Dedifferentiated amniotic fluid mesenchymal stem cell (primary cell): ENCODE measurements around the gene NIPAL3.
"Not testable (repeated sequence)": the region's sequence is repeated elsewhere in the genome, so short reads cannot be mapped to it uniquely, and the experiment has no call there.

ENCODE experiments used
- DNase-seq: peaks from one replicate; pipeline ENCODE4 v3.0.0-alpha.2; 2016; ENCODE audit errors: extremely low spot score

The NIPAL3 gene

GRCh38 chr1:24457866-24458265 lies 42.3 kb downstream of the NIPAL3 start:
- no peak for DNase-seq

DNA sequence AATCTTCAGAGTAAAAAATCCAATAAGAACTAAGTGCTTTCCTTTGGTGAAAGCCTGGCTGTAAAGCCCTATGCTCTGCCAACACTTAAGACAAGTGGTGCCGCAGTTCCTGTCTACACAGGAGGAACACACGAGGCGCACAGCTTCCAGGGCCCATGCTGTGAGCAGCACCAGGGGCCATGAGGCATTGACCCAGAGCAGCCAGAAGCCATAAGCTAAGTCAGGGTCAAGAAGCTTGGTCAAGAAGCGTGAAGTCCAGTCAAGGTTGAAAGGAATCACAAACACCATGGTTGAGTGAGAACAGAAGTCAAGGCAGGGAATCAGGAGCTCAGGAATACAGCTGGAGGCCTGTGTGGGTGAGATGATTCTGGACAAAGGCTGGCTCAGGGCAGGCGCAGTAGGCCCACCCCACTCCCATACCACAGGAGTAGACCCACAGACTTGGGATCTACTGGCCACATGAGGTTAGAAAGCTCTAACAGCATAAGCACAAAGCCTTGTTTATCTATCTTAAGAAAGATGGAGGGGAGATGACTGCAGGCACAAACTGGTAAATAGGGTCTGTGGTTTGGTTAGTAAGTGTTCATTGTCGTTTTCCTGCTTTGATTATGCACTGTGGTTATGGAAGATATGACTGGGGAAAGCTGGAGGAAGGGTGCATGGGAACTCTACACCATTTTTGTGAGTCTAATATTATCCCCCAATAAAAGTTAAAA lies 44.1 kb downstream of the NIPAL3 start:
- DNase-seq = no peak

DNA sequence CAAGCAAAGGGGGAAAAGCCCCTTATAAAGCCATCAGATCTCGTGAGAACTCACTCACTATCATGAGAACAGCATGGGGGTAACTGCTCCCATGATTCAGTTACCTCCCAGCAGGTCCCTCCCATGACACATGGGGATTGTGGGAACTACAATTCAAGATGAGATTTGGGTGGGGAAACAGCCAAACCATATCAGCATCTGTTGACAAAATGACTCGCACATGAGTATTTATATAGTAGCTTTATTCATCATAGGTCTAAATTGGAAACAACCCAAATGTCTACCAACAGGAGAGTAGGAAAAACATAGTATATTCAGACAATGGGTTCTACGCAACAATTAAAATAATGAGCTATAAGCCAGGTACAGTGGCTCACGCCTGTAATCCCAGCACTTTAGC lies 46.5 kb downstream of the NIPAL3 start:
- not testable (repeated sequence) for DNase-seq

DNA sequence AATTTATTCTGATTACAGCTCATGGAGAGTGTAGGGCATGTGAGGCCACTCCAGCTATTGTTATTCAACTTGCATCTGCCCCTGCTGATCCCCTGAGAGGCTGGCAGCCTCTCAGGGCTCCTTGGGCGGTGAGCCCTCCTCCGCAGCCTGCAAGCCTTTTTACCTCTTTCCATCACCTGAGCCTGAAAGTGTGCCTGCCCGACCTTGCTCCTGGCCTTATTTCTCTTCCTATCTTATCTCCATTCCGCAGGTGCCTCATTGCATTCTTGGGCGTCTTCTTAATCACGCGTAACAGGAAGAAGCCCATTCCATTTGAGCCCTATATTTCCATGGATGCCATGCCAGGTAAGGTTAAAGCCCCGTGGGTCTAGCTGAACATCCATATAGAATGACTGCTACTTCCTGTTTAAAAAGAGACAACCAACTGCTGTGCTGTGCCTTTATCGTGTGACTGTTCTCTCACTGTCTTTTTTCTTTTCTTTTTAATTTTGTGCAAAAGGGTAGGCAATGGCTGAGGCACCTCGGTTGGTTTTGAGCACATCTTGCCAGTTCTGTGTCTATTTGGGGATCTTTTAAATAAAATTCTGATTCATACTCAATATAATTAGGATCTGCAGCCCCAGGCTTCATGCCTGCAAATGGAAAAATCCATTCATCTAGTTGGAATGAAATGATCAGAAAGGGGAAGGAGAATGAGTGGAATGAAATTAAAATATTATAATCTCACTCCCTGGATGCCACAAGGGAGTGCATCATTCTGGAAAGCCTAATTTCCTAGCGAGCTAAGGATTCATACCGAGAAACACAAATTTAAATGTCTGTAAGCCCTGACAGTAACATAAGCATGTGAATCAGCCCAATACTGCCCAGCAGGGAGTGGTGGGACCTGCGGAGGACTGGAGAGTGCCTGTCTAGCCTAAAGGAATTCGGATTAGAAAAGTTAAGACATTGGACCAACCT lies 48.5 kb downstream of the NIPAL3 start:
- peak; percentile 63 for DNase-seq

DNA sequence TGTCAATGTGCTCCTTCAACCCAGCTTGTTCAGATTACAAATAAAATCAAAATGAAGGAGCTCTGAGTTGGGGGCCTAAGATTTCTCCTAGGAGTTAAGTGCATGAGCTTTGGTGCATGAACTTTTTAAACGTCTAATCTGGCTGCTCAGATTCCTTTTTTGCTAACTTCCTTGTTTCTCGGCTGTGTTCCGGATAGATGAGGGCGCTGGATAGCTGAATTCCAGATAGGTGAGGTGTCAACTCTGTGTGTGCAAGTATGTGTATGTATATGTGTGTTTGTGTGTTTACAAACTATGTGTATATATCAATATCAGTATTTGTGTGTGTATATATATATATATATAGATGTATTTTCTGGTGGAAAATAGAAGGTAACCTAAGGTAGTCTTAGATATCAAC lies 49.5 kb downstream of the NIPAL3 start:
- no peak for DNase-seq

DNA sequence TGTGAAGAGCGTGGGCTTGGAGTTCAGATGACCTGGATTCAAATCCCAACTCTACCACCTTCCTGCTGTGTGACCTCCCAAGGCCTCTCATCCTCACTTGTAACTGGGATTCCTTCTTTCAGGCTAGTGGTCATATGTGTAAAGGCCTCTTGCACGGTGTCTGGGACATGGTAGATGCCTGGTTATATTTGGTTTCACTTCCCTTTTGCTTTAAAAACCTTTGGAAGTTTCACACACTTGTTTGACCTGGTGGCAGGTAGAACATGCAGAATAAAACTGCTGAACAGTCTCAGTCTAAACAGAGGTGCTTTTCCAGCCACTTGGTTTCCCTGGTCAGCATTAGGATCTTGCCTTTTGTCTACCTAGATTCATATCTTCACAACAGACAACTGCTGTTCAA lies 50.0 kb downstream of the NIPAL3 start:
- no peak for DNase-seq

GRCh38 chr1:24468685-24469316 lies 53.2 kb downstream of the NIPAL3 start:
- DNase-seq = no peak

GRCh38 chr1:24470592-24470991 lies 55.0 kb downstream of the NIPAL3 start:
- DNase-seq = no peak

DNA sequence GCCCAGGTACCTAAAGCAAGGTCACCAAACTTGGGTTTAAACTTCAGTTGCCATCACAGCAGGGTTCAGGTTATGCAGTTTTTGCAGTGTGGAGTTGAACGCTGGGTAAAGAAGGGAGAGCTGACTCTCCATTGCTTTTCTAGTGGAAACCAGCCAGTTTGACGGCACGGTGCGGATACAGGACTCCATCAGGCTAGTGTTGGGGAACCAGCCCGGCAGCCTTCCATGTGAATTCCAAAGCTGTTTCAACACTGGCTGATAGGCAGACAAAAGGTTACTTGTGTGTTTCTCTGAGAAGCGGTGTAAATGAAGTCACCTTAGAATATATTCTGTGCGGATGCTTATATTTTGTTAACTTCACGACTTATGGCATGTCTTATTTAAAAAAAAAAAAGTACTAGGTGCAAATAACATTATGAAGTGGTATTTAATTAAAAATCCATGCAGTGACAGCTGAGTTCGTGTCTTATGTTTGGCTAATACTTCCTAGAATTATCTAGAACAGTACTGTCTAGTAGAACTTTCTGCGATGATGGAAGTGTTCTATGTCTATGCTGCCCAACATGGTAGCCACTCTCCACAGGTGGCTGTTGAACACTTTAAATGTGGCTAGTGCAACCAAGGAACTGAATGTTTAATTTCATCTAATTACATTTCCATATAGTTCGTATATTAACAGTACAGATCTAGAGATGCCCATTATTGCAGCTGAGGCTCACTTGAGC lies 57.1 kb downstream of the NIPAL3 start:
- DNase-seq = no peak

- DNase-seq = no peak
Observed at GRCh38 chr1:24474193-24474592, 58.6 kb downstream of the NIPAL3 start.

GRCh38 chr1:24475700-24476099 lies 60.1 kb downstream of the NIPAL3 start:
- DNase-seq = no peak

GRCh38 chr1:24476571-24476970 lies 61.0 kb downstream of the NIPAL3 start:
- no peak for DNase-seq

DNA sequence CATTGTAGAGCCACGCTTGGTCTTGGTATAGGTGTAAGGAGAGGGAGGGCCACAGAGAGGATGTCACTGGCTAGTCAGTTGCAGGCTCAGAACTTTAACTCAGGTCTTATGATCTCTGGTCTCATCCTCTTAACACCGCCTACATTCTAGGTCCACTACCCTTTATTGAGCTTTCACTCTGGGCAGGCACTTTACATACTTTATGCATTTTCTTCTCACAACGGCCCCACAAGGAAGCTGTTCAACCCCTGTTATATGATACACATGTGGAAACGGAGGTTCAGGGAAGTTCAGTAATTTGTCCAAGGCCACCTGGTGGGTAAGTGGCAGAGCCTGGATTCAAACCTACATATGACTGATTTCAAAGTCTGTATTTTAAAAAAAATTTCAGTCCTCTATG lies 61.7 kb downstream of the NIPAL3 start:
- DNase-seq = no peak

DNA sequence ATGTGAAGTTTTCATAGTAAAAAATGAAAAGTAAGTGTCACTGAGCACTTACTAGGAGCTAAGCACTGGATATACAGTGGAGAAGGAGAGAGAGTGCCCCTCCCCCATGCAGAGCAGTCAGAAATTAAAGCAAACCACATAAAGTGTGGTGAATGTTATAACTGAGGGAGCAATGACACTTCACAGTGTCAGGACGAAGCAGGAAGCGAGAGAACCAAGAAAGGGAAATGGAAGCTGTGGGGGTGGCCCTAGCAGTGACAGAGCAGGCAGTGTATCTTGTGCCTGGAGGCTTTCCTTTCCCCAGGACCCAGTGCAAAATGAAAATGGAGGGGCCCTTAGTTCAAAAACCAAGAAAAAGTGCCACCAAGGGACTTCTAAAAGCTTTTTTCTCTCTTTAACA lies 65.5 kb downstream of the NIPAL3 start:
- DNase-seq = no peak

DNA sequence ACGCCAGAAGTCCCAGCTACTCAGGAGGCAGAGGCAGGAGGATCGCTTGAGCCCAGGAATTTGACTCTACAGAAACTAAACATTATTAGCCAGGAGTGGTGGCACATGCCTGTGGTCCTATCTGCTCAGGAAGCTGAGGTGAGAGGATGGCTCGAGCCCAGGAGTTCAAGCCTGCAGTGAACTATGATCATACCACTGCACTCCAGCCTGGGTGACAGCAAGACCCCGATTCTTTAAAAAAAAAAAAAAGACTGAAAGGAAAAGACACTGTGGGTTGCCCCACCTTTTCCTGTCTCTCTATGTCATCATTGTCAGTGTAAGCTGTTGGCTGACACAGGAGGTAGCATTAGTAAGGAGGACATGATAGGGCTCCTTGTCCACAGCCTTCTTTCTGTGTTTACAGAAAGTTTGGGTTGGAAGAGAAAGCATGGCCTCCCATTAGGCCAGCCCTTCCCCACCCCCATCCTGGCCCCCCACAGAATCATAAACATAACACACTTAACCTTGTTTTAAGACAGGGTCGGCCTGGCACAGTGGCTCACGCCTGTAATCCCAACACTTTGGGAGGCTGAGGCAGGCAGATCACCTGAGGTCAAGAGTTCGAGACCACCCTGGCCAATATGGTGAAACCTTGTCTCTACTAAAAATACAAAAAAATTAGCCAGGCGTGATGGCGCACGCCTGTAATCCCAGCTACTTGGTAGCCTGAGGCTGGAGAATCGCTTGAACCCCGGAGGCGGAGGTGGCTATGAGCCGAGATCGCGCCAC lies 66.4 kb downstream of the NIPAL3 start:
- no peak for DNase-seq

DNA sequence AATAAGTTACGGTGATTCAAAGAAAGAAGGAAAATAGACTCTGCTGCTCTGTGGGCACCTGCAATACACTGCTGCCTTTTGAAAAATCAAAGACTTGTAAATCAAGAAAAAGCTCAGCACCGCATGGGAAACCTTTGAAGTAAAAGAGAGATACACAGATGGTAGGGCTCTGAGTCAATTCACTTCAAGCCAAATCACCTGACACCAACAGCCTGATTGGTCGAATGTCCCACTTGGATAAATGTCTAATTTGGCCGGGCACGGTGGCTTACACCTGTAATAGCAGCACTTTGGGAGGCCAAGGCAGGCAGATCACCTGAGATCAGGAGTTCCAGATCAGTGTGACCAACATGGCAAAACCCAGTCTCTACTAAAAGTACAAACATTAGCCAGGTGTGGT lies 67.8 kb downstream of the NIPAL3 start:
- DNase-seq = no peak

GRCh38 chr1:24484199-24484598 lies 68.6 kb downstream of the NIPAL3 start:
- no peak for DNase-seq

DNA sequence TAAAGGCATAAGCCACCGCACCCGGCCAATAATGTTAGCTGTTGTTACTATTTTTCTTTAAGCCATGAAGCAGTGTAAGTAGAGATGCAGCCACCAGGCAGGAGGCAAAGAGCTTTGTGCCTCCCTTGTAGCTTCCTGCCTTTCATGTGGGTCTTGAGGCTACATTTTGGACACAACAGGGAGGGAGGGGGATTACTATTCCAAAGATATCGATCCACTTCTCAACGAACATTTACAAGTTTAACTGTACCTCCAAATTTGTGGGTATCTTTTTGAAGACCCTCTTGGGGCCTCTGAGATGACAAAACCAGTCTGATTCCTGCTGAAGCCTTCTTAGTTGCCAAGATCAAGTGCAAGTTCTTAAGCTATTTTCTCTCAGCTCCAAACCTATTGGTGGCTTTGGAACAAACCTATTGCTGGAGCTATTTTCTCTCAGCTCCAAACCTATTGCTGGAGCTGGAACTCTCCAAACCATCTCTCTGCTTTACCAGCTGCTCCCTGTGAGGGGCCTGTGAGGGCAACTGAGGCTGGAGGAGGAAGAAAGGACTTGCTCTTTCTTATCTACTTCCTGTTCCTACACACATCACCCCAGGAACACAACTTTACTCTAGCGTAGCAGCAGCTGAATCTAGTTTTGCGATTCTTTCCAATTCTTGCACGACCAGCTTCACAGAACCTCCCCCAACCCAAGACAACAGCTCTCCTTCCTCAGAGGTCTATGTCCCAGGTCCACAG lies 70.9 kb downstream of the NIPAL3 start:
- no peak for DNase-seq

DNA sequence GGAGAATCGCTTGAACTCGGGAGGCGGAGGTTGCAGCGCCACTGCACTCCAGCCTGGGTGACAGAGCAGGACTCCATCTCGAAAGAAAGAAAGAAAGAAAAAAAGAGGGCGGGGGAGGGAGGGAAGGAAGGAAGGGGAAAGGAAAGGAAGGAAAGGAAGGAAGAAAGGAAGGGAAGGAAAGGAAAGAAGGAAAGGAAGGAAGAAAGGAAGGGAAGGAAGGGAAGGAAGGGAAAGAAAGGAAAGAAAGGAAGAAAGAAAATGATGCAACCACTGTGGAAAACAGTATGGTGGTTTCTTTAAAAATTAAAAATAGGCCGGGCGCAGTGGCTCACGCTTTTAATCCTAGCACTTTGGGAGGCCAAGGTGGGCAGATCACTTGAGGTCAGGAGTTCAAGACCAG lies 71.9 kb downstream of the NIPAL3 start:
- DNase-seq = no peak

DNA sequence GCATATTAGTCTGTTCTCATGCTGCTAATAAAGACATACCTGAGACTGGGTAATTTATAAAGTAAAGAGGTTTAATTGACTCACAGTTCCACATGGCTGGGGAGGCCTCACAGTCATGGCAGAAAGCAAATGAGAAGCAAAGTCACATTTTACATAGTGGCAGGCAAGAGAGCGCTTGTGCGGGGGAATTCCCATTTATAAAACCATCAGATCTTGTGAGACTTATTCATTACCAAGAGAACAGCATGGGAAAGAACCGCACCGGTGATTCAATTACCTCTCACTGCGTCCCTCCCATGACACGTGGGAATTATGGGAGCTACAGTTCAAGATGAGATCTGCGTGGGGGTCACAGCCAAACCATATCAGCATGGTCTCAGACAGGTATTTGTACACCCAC lies 72.6 kb downstream of the NIPAL3 start:
- DNase-seq = not testable (repeated sequence)
